ENCODE data around the gene SVIP. TPM values are rescaled to one million over a fixed set of nuclear protein-coding genes. Genes with fewer than 3 reads are reported as not detected.

Gene SVIP
- total RNA-seq, 1 donor from 2014 or later: 26.7 TPM

- no peaks in the 10 kb centered on the region for H3K36me3 ChIP-seq
- H3K4me3 ChIP-seq: no peak overlapping the region
- no peak overlapping the region for H3K27ac ChIP-seq (replicated peaks)
- H3K4me1 ChIP-seq: no peaks in the 10 kb centered on the region
- no peak for DNase-seq
- no peak for TF ChIP-seq CTCF (IDR thresholded peaks at IDR 0.05; ENCODE audit: borderline replicate concordance)
- no peaks in the 10 kb centered on the region for H3K27me3 ChIP-seq (ENCODE audit: low read depth)
- intact Hi-C loops (cut with micrococcal nuclease): no loop called here
- H3K9me3 ChIP-seq (replicated peaks): no peaks in the 10 kb centered on the region
Measured at GRCh38 chr11:22797047-22797446, 32.6 kb downstream of the SVIP start.

GRCh38 chr11:22795914-22796313, 33.7 kb downstream of the SVIP start:
- intact Hi-C loops (cut with micrococcal nuclease): no loop called here
- H3K9me3 ChIP-seq (replicated peaks): no peaks in the 10 kb centered on the region
- H3K36me3 ChIP-seq: no peaks in the 10 kb centered on the region
- TF ChIP-seq CTCF (IDR thresholded peaks at IDR 0.05; ENCODE audit: borderline replicate concordance): no peak
- H3K27ac ChIP-seq (replicated peaks): no peak overlapping the region
- H3K4me3 ChIP-seq: no peak overlapping the region
- no peak for DNase-seq
- H3K27me3 ChIP-seq (ENCODE audit: low read depth): no peaks in the 10 kb centered on the region
- H3K4me1 ChIP-seq: no peaks in the 10 kb centered on the region

GRCh38 chr11:22792497-22792896, 37.1 kb downstream of the SVIP start:
- H3K9me3 ChIP-seq (replicated peaks): no peaks in the 10 kb centered on the region
- DNase-seq: no peak
- H3K36me3 ChIP-seq: no peaks in the 10 kb centered on the region
- H3K4me3 ChIP-seq: no peak overlapping the region
- H3K4me1 ChIP-seq: peaks cover under 1% of the 10 kb centered on the region
- TF ChIP-seq CTCF (IDR thresholded peaks at IDR 0.05; ENCODE audit: borderline replicate concordance): no peak
- H3K27me3 ChIP-seq (ENCODE audit: low read depth): no peaks in the 10 kb centered on the region
- intact Hi-C loops (cut with micrococcal nuclease): no loop called here
- no peak overlapping the region for H3K27ac ChIP-seq (replicated peaks)

GRCh38 chr11:22787551-22788162, 41.9 kb downstream of the SVIP start:
- Histone ChIP-seq H3K36me3 (no peaks in the 10 kb centered on the region), H3K27me3 (ENCODE audit: low read depth) (no peaks in the 10 kb centered on the region), H3K4me3 (no peak overlapping the region), H3K4me1 (peaks cover 4% of the 10 kb centered on the region), H3K27ac (replicated peaks) (no peak overlapping the region), H3K9me3 (replicated peaks) (no peaks in the 10 kb centered on the region)
- no peak for DNase-seq
- intact Hi-C loops (cut with micrococcal nuclease): loop anchor here (5.0 kb wide), 1 partner anchor 450 kb away; the partner anchor contains the start of gene SLC17A6
- TF ChIP-seq CTCF (IDR thresholded peaks at IDR 0.05; ENCODE audit: borderline replicate concordance): peak; percentile 84

- no peak for TF ChIP-seq CTCF (IDR thresholded peaks at IDR 0.05; ENCODE audit: borderline replicate concordance)
- no peak overlapping the region for H3K4me3 ChIP-seq
- H3K36me3 ChIP-seq: no peaks in the 10 kb centered on the region
- no peak overlapping the region for H3K27ac ChIP-seq (replicated peaks)
- intact Hi-C loops (cut with micrococcal nuclease): loop anchor here (5.0 kb wide), 1 partner anchor 450 kb away; the partner anchor contains the start of gene SLC17A6
- H3K4me1 ChIP-seq: peaks cover 4% of the 10 kb centered on the region
- no peak for DNase-seq
- H3K9me3 ChIP-seq (replicated peaks): no peaks in the 10 kb centered on the region
- H3K27me3 ChIP-seq (ENCODE audit: low read depth): no peaks in the 10 kb centered on the region
Measured at GRCh38 chr11:22787055-22787454, 42.5 kb downstream of the SVIP start.

Measured in left ventricle myocardium inferior (tissue), 1 donor.